Prostate gland (tissue), 2 donors: ENCODE data around the gene CPA1.

Experiments used
- POLR2A ChIP-seq: fragments of 450-650 bp; IDR thresholded peaks from one replicate; pipeline ENCODE4 v1.6.1; 2016; ENCODE audit warnings: antibody characterized with exemption, mild to moderate bottlenecking
- POLR2AphosphoS5 ChIP-seq: sonication (generic); formaldehyde crosslinking; IDR thresholded peaks from one replicate; pipeline ENCODE4 v1.6.1; 2017; ENCODE audit warnings: antibody characterized with exemption
- TF ChIP-seq, protein P1 (sequence below), 4 experiments: fragments of 200-600 bp in 2 of 4; fragments of 450-650 bp in 2 of 4; sonication (generic) in 2 of 4; IDR thresholded peaks; 1 replicate in 3 of 4; 2 replicates in 1 of 4; pipeline ENCODE4 v1.5.1; 2016 to 2019; ENCODE audit warnings: antibody characterized with exemption in 4 of 4, mild to moderate bottlenecking in 2 of 4, moderate library complexity in 2 of 4

DNA sequence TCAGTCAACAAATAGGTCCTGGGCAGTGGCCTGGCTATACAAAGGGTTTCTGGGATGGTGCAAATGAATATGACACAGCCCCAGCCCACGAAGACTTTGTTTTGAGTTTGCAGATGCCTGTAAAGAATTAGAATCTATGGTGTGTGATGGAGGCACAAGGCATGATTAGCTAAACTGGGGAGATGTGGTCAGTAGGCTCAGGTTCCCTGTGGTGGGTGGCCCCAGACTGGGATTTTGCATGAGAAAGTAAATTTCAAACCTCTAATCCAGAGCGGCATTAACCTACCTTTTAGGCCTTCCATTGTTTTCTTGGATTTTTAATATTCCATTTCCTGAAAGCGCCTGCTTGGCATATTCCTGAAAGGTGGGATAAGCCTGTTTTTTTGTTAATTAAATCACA, 42.1 kb upstream of the CPA1 start:
- TF ChIP-seq, protein P1, sequence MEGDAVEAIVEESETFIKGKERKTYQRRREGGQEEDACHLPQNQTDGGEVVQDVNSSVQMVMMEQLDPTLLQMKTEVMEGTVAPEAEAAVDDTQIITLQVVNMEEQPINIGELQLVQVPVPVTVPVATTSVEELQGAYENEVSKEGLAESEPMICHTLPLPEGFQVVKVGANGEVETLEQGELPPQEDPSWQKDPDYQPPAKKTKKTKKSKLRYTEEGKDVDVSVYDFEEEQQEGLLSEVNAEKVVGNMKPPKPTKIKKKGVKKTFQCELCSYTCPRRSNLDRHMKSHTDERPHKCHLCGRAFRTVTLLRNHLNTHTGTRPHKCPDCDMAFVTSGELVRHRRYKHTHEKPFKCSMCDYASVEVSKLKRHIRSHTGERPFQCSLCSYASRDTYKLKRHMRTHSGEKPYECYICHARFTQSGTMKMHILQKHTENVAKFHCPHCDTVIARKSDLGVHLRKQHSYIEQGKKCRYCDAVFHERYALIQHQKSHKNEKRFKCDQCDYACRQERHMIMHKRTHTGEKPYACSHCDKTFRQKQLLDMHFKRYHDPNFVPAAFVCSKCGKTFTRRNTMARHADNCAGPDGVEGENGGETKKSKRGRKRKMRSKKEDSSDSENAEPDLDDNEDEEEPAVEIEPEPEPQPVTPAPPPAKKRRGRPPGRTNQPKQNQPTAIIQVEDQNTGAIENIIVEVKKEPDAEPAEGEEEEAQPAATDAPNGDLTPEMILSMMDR (IDR thresholded peaks at IDR 0.05) = no peak
- TF ChIP-seq POLR2AphosphoS5 (no peak), POLR2A (no peak)
